Measurements from ENCODE around the gene STK10.

The STK10 gene

DNA sequence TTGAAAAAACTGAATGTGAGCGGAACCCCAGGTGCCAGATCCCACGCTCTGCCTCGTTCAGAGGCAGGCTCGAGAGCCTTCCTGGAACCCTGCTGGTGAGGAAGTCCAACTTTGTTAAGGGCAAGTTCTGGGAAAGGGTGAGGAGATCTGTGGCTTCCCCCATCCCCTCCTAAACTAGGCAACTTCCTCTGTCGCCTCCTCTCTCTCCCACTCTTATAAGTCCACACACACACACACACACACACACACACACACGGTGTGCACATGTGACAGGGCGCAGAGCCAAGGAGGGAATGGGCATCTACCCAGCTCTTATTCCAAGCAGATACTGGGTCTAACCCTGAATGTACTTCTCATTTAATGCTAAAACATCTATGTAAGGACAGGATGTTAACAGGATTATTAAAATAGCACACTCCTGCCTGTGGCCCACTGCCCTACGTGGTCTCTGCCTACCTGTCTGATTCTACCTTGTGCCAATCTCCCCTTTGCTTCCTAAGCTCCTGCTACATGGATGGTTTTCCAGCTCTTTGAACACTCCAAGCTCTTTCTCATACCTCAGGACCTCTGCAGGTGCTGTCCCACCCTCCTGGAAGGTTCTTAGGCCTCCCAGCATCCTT lies 109.2 kb downstream of the STK10 start:
- H3K4me2 ChIP-seq = no peak overlapping the region
- no peaks in the 10 kb centered on the region for H4K20me1 ChIP-seq (ENCODE audit: insufficient read depth)
- no peak overlapping the region for H3K27ac ChIP-seq
- H3K9ac ChIP-seq = no peak overlapping the region
- H3K27me3 ChIP-seq (ENCODE audit: insufficient read depth, low read depth) = no peaks in the 10 kb centered on the region
- H3K4me3 ChIP-seq (IDR thresholded peaks at IDR 0.05; ENCODE audit: insufficient read depth, low read depth, low read length) = no peak overlapping the region
- H3K79me2 ChIP-seq (ENCODE audit: insufficient read depth, low read depth) = no peaks in the 10 kb centered on the region
- H3K36me3 ChIP-seq (ENCODE audit: insufficient read depth) = no peaks in the 10 kb centered on the region
- H3K4me1 ChIP-seq (ENCODE audit: low read depth, poor library complexity, severe bottlenecking) = no peaks in the 10 kb centered on the region
- H2AFZ ChIP-seq (ENCODE audit: low read depth) = no peak overlapping the region
- TF ChIP-seq, protein P1, sequence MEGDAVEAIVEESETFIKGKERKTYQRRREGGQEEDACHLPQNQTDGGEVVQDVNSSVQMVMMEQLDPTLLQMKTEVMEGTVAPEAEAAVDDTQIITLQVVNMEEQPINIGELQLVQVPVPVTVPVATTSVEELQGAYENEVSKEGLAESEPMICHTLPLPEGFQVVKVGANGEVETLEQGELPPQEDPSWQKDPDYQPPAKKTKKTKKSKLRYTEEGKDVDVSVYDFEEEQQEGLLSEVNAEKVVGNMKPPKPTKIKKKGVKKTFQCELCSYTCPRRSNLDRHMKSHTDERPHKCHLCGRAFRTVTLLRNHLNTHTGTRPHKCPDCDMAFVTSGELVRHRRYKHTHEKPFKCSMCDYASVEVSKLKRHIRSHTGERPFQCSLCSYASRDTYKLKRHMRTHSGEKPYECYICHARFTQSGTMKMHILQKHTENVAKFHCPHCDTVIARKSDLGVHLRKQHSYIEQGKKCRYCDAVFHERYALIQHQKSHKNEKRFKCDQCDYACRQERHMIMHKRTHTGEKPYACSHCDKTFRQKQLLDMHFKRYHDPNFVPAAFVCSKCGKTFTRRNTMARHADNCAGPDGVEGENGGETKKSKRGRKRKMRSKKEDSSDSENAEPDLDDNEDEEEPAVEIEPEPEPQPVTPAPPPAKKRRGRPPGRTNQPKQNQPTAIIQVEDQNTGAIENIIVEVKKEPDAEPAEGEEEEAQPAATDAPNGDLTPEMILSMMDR (conservative IDR thresholded peaks at IDR 0.05; ENCODE audit: low read depth, low read length) = no peak

- TF ChIP-seq, protein P1 (conservative IDR thresholded peaks at IDR 0.05; ENCODE audit: low read depth, low read length) = no peak
- Histone ChIP-seq H3K4me2 (no peak overlapping the region), H3K36me3 (ENCODE audit: insufficient read depth) (no peaks in the 10 kb centered on the region), H3K79me2 (ENCODE audit: insufficient read depth, low read depth) (no peaks in the 10 kb centered on the region), H4K20me1 (ENCODE audit: insufficient read depth) (no peaks in the 10 kb centered on the region), H3K4me3 (IDR thresholded peaks at IDR 0.05; ENCODE audit: insufficient read depth, low read depth, low read length) (no peak overlapping the region), H3K27me3 (ENCODE audit: insufficient read depth, low read depth) (no peaks in the 10 kb centered on the region), H3K4me1 (ENCODE audit: low read depth, poor library complexity, severe bottlenecking) (no peaks in the 10 kb centered on the region), H3K9ac (no peak overlapping the region), H3K27ac (no peak overlapping the region), H2AFZ (ENCODE audit: low read depth) (no peak overlapping the region)
Observed at GRCh38 chr5:172077664-172078425, 110.2 kb downstream of the STK10 start.

GRCh38 chr5:172076761-172077244 lies 111.2 kb downstream of the STK10 start:
- no peaks in the 10 kb centered on the region for H3K4me1 ChIP-seq (ENCODE audit: low read depth, poor library complexity, severe bottlenecking)
- no peak overlapping the region for H3K27ac ChIP-seq
- H3K4me3 ChIP-seq (IDR thresholded peaks at IDR 0.05; ENCODE audit: insufficient read depth, low read depth, low read length) = no peak overlapping the region
- no peak overlapping the region for H3K9ac ChIP-seq
- H3K4me2 ChIP-seq = no peak overlapping the region
- TF ChIP-seq, protein P1 (conservative IDR thresholded peaks at IDR 0.05; ENCODE audit: low read depth, low read length) = no peak
- H3K79me2 ChIP-seq (ENCODE audit: insufficient read depth, low read depth) = no peaks in the 10 kb centered on the region
- no peaks in the 10 kb centered on the region for H3K27me3 ChIP-seq (ENCODE audit: insufficient read depth, low read depth)
- H2AFZ ChIP-seq (ENCODE audit: low read depth) = no peak overlapping the region
- no peaks in the 10 kb centered on the region for H4K20me1 ChIP-seq (ENCODE audit: insufficient read depth)
- no peaks in the 10 kb centered on the region for H3K36me3 ChIP-seq (ENCODE audit: insufficient read depth)

DNA sequence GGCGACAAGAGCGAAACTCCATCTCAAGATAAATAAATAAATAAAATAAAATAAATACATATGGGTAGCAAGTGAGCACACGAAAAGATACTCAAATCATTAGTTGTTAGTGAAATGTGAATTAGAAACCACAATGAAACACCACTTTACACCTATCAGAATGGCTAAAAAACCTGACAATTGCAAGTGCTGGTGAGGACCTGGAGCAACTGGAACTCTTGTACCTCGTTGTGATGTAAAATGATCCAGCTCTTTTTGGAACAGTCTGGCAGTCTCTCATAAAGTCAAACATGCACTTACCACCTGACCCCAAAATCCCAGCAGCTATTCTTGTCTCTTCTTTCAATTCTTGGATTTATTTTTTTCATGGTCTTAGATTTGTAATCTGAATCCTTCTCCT lies 112.4 kb downstream of the STK10 start:
- Histone ChIP-seq H2AFZ (ENCODE audit: low read depth) (no peak overlapping the region), H3K79me2 (ENCODE audit: insufficient read depth, low read depth) (no peaks in the 10 kb centered on the region), H3K9ac (no peak overlapping the region), H3K27ac (no peak overlapping the region), H3K4me3 (IDR thresholded peaks at IDR 0.05; ENCODE audit: insufficient read depth, low read depth, low read length) (no peak overlapping the region), H3K4me1 (ENCODE audit: low read depth, poor library complexity, severe bottlenecking) (no peaks in the 10 kb centered on the region), H3K4me2 (no peak overlapping the region), H3K27me3 (ENCODE audit: insufficient read depth, low read depth) (no peaks in the 10 kb centered on the region), H3K36me3 (ENCODE audit: insufficient read depth) (no peaks in the 10 kb centered on the region), H4K20me1 (ENCODE audit: insufficient read depth) (no peaks in the 10 kb centered on the region)
- TF ChIP-seq, protein P1 (conservative IDR thresholded peaks at IDR 0.05; ENCODE audit: low read depth, low read length) = no peak

Measured in KMS-11 (cell line).